ENCODE results near the gene ARF3.
A peak's percentile ranks its signal among the peaks of the same experiment; 100 is the strongest.

ARF3 gene

DNA sequence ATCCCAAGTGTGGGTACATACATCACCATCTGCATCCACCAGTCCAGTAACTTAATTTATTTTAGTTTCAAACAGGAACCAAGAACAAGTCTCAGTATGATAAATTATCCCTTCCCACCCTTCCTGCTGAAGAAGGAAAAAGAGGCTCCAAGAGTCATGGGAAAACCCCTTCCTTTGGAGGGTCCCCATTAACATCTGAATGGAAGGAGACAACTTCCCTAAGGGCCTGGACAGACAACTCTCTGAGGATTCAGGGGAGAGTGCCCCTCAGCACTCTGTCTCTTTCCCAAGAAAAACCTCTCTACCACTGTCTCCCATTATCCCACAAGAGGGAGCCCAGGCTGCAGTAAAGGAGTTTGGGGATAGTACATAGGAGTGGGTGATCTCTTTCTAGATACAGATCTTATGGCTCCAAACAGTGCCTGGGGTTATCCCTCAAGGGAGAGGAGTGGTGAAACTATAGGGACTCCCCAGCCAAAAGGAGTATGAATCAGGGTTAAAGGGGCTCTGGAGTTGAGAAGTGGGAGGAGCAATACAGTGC is 8.1 kb upstream of the ARF3 start:
- no peak for DNase-seq

DNA sequence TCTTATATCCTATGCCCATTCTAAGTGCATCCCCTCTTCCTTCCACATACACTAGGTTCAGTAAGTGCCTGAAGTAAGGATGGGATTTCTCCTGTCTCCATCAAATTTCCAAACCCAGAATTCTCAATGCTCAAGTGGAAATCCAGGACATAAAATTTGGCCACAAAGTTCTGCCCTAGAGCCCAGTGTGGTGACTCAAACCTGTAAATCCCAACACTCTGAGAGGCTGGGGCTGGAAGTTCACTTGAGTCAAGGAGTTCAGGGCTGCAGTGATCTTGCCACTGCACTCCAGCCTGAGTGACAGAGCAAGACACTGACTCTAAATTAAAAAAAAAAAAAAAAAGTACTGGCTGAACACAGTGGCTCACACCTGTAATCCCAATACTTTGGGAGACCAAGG is 4.5 kb upstream of the ARF3 start:
- DNase-seq: no peak

DNA sequence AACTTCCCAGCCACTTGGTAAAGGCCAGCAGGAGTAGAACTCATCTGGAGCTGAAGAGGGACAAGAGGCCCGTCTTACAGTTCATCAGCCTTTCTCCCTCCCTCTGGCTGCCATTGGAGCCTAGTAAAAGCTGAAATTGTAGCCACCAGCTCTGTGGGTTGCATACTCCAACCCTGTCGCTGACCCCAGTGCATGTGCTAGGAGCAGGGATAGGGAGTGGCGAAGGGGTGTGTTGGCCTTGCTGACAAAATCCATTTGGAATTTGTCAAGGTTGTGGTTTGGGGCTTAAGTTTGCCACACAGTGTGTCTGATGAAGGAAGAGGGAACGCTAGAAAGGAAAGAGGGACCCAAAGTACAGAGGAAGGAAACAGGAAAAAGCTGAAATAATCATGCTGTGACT is 4.0 kb upstream of the ARF3 start:
- no peak for DNase-seq

DNA sequence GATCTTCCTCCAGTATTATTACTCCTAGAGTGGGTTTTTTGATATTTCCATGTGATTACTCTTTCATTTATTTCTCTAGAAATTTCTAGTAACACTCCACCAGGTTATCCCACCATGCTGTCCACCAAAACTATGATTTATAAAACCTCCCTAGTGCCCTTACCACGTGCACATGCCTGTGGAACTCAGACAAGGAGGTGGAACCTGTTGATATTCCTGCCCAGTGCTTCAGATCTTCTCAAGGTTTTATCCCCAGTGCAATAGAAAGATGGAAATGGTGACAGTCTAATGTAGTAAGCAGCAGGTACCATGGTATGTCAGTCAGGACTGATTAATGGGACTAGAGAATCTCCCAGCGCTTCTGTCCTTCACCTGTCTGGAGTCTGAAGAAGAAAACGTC is 3.5 kb upstream of the ARF3 start:
- DNase-seq: no peak

DNA sequence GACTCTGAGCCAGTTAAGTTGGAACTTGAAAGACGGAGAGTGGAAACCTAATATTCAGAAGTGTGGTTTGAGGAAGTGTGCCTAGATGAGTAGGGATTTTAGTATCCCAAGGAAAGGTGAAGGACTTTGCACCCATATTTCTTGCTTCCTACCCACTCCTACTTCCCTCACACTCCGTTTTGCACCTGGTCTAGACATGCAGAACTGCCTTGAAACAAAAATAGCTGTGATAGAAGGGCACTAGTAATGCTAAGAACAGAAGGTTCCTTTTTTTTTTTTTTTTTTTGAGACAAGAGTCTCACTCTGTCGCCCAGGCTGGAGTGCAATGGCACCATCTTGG is 732 bp upstream of the ARF3 start:
- DNase-seq: no peak

DNA sequence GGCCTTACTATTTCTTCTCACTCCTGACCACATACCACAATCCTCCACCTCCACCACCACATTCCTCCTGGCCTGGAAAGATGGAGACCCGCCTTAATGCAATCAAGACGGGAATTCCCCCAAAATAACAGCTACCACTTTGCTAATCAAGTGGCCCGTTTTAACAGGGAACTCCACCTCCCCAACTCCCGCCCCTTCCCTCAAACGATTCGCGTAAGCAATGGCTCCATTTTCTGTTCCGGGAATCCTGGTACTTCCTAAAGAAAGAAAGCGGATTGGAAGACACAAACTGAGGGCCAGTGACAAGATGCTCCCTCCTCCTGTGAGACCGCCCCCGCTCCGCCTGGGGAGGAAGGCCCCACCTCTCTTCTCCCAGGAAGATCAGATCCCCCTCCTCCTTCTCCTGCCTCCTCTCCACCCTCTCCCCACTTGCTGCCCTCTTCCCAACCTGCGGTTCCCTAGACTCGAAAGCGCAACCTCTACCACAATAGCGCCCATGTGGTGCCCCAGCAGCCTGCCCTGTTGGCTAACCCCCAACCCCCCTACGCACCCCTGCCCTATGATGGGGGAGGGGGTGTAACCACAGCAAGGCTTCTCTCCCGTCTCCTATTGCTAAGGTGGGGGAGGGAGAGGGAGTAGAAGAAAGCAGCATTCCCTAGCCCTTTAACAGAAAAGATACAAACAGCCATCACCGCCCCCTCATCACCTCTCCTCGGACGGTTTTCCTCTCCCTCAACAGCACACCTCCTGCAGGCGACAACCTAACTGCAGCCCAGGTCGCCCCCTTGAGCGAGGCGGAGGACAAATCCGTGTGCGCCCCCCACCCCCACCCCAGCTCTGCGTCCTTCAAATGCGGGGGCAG is 777 bp downstream of the ARF3 start:
- peak in 2 of 5 experiments; percentile 28 to 33 for DNase-seq

DNA sequence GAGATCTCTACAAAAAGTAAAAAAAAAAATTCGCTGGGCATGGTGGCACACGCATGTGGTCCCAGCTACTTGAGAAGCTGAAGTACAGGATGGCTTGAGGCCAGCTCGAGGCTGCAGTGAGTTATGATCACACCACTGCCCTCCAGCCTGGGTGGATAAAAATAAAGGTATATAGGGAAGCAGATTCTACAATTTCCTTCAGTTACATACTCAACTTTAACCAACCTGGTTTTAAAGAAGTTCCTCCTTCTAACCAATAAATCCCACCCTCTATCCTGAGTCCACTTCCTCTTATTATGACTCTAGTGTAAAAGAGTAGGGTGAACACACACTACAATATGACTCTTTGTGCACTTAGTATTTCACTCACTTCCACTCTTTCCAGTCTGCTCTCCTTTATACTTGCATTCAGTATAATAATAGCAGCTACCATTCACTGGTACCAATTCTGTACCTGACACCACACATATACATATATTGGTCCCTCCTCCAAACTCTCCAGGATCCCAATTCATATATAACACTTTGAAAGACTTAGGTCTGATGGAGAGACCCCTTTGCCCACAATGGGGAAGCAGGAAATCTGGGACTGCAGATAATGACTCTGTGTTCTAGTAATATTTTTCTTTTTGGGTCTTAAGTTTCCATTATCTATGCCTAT is 2.3 kb downstream of the ARF3 start:
- DNase-seq: no peak

DNA sequence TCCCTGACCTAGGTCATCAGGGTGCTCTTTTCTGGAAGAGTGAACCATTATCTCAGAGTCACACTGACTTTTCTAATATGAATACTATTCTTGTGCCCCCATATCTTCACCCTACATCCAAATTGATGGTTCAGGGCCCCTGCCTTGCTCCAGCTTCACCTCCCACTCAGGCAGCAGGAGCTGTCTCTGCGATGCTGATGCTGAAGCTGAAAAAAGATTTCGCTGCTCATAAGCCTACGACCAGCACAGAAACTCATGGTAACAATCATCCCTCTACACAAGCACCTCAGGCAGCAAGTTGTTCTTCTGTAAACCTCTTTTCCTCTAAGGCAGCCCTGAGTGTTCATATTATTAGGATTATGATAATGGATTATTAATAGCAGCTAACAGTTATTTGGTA is 3.2 kb downstream of the ARF3 start:
- no peak for DNase-seq

DNA sequence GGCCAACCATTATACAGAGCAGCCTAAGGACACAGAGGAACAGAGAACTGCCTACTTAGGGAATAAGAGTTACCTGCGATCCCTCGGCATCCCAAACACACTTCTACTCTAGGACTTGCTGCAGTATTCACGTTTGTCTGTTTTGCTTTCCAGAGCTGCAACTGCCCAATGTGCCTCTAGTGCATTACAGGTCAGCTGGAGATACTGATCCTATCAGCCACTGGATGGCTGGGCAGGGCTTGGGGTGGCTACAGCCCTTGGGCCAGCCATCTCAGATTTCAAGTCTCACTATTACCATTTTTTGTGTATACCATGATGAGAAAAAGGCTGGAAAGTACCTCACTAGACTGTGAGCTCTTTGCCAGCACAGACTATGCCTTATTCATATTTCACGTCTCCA is 4.6 kb downstream of the ARF3 start:
- no peak for DNase-seq

DNA sequence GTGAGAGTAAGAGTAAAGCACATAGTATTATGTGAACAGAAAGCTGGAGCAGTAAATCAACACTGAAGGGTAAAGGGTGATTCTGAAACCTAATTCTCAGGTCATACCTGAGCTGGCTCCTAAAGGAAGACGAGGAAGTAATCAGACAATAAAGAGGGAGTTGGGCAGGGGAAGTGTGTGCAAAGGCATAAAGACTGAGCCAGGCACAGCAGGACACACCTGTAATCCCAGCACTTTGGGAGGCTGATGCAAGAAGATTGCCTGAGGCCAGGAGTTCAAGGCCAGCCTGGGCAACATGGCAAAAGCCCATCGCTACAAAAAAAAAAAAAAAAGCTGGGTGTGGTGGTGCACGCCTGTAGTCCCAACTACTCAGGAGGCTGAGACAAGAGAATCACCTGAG is 9.6 kb downstream of the ARF3 start:
- no peak for DNase-seq

DNA sequence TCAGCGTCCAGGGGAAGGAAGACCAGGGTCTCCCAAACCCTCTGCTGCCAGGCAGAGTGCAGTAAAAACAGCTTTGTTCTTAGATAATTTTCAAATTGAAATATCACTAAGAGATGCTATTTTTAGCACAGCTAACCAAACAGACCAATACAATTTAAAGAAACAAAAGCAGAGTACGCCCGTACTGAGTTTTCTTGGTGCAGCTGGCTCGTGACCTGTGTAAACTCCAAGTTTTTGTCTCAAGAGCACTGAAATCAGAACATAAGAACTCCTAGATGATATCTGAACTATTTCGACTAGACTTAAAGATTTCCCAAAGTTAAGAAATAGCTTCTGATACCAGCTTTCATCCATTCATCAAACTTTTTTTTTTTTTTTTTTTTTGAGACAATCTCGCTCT is 10.3 kb downstream of the ARF3 start:
- no peak for DNase-seq

DNA sequence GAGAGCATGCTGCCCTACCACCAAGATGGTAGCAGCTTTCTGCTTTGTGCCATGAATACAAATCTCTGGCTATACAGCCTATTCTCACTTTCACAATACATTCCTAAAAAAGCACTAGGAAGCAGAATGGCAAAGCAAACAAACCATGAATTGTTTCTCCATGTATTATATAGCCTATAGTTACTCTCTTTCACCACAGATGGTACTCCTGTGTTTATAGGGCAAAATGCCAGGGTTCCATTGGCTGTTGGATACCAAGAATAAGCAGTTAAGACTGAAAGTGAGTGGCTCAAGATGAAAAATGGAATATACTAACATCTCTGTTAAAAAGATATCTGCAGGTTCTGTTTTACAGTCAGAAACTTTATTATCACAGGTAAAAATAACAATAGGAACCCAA is 11.1 kb downstream of the ARF3 start:
- no peak for DNase-seq

DNA sequence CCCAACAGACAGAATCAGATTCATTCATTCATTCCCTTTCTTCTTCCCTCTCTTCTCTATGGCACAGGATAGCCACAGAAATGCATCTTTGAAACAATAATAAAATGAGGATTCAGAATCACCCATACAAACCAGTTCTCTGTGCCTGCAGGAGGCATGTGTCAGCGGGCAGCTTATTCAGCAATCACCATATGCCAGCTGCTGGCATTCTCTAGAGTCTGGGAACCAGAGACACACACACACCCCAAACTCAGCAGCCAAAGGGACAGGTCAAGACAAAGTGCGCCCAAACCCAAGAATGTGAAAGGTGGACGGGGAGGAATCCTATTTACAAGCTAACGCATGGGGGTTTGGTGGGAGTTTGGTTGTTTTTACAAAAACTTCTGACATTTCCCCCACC is 14.1 kb downstream of the ARF3 start:
- no peak for DNase-seq

DNA sequence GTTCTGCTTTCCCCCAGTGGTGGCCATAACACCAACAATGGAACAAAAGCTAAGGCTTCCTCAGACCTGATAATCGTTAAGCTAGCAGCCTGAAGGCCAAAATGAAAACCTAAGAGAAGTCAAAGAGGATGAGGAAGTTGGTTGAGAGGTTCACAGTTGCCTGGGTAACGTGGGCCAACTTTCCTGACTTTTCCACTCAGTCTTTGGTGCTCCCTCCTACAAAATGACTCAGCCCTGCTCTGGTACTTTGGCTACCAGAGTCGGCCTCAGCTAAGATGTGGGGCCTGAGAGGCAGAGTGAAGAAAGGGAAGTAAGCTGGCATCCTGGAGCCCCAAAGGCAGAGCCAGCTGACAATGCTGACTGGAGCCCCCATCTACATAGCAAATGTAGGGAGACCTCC is 17.1 kb downstream of the ARF3 start:
- no peak for DNase-seq

DNA sequence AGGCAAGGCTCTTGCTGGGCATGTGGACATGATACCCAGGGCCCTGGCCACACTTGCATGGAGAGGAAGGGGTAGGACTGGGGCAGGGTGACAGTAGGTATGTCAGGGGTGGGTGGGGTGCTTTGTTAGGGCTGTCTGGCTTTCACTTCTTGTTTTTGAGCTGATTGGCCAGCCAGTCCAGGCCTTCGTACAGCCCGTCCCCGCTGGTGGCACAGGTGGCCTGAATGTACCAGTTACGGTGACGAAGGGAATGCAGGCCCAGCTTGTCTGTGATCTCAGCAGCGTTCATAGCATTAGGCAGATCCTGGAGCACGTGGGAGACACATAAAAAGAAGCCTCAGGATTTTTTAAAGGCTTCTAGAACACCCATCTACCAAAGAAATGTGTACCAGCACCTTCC is 18.5 kb downstream of the ARF3 start:
- DNase-seq: no peak

DNA sequence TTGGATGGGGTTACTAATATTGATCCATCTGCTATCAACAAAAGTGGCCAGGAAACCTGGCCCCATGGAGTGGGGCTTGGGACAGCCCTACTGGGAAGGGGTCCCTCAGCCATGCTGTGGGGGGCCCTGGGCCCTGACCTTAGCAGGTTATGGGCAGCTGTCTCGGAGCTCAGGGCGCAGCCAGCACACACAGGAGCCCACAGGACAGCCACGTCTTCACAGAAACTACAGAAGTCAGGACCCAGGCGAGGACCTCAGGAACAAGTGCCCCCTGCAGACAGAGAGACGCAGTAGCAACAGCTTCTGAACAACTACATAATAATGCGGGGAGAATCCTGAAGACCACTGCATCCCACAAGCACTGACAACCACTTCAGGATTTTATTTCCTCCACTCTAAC is 20.1 kb downstream of the ARF3 start:
- no peak for DNase-seq

DNA sequence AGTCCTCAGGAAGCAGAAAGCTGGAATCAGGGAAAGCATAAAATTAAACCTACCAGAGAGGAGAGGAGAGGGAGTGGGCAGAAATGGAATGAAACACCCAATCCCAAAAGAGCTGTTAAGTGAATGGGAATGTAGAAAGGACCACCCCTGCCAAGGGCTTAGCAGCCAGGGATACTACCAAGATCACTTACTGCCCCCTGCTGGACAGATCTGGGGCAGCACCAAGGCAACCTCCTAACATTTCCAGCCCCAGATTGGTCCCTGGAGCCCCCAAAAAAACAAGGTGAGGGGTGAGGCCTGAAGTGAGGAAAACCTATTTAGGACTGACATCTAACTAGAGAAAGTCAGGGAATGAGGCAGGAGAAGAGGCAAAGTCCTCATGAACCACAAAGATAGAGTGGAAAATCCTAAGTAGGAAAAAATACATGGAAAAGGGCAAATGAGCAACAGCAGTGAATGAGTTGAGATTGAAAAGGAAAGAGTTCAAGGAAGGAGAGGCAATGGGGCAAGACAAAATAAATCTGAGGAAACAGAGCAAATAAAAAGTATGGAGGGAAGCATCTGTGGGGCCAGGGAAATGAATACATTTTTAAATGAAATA is 20.8 kb downstream of the ARF3 start:
- DNase-seq: peak; percentile 65 to 77 (median 74)

DNA sequence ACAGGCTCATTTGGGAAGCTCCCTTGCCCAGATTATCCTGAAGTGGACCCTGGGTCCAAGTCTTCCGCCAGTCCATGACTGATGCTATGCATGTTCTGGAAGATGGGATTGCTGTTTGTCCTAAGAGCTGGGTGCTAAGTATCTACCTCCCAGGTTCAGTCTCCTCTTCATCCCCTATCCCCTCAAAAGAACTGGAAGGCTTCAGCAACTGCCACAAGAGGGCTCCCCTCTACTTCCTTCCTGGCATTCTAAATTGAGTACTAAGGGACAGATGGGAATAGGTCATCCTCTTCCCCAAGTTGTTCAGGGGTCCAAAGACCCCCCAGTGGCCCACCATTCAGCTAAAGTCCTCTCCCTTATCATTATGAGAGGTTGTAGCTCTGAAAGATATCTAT is 23.0 kb downstream of the ARF3 start:
- no peak for DNase-seq

DNA sequence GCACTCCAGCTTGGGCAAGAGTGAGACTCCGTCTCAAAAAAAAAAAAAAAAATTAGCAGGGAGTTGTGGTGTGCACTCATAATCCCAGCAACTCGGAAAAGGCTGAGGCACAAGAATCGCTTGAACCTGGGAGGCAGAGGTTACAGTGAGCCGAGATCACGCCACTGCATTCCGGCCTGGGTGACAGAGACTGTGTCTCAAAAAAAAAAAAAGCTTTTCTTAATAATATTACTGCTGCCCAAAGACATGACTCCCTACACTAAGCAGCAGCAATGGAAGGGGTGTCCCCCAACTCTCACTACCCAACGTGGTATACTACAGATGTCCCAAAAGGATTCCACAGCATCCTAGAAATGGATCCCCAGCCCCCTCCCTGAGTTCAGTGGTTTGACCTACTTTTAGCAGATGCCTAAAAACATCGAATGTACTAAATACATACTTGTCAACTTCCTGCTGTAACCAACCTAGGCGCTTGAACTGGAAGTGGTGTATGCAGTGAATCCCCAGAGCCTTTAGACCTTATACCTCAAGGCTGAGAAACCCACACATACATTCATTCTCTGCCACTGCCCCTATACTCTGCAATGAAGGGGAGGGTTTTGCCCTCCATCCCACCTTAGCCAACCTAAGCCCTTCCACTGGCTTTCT is 23.5 kb downstream of the ARF3 start:
- peak in 2 of 5 experiments; percentile 70 to 76 for DNase-seq

DNA sequence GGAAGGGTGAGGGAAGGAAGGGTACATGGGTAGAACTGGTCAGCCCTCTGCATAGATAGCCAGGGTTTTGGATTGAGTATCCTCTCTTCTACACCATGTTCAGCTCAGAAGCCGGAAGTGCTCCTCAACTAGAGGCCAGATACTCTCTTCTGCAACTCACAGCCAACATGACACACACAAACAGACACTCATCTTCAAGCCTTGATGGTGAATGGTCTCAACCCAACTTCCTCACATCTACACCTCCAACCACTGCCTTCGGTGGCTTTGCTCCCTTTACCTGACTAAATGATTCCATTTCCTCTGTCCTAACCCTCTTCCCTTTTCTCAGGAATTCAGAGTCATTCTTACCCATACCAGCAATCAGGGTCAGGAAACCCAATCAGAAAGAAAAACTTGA is 24.4 kb downstream of the ARF3 start:
- DNase-seq: peak in 1 of 5 experiments; percentile 40

DNA sequence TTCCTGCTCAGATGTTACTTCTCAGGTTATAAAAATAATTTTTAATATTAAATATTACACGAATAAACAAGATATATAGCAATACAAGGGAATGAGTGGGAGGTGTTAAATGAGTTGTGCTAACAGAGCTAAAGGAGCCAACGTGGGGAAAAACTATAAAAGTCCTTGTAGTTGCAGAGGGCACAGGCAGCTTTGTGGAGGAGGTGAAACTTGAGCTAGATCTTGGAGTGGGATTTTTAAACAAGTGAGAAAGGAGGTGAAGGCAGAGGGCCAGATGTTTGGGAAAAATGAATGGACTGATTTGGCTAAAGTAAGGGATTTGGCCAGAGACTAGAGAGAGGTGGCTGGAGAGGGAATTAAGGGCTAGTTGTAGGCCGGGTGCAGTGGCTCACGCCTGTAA is 26.8 kb downstream of the ARF3 start:
- DNase-seq: no peak

DNA sequence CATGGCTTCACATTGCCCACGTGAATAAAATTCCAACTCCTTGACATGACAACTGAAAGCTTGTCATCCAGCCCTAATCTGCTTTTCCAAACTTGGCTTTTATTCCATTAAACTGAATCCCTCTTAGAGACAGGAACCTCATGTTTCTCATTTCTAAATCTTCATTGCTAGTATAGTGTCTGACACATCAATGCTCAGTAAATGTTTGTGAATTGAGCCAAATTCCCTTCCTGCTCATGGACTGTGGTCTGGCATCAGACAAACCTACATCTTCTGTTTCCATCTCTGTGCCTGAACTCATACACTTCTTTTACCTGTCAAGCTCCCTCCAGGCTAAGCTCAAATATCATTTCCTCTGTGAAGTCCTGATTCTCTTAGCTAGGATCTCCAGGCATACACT is 27.7 kb downstream of the ARF3 start:
- no peak for DNase-seq

DNA sequence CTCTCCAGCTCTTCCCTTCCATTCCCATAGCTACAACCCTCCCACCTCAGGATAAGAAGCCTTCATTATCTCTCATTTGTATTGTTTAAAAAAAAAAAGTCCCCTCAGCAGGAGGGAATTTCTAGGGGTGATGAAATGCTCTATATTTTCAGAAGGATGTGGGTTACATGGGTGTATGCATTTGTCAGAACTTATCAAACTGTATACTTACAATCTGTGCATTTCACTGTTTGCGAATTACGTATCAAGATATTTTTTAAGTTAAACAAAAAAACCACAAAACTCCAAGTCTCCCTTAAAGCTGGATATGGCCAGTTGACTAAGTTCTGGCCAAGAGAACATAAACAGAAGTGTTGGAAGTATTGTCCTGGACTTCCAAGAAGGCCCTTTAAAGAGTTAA is 30.0 kb downstream of the ARF3 start:
- DNase-seq: peak in 1 of 5 experiments; percentile 17

Measured in T-helper 2 cell (primary cell).